ENCODE measurements around the gene SLC4A4. TPM values are rescaled to one million over a fixed set of nuclear protein-coding genes. Genes with fewer than 3 reads are reported as not detected.

The SLC4A4 gene
- polyA plus RNA-seq, 1 of the 3 experiments (the other 2 are of a cell fraction): not detected

GRCh38 chr4:71356924-71357663 is 18.3 kb downstream of the SLC4A4 start:
- Histone ChIP-seq H3K27ac (ENCODE audit: low read depth in 2 of 2, low read length in 1 of 2) (no peak overlapping the region), H3K9me2 (no peaks in the 10 kb centered on the region), H3K4me2 (no peak overlapping the region), H4K20me1 (ENCODE audit: insufficient read depth) (no peaks in the 10 kb centered on the region), H3K4me1 (ENCODE audit: control insufficient read depth in 1 of 2, insufficient read depth in 2 of 2, low read depth in 1 of 2, low read length in 1 of 2) (no peaks in the 10 kb centered on the region), H3K36me3 (replicated peaks in 1 of 2; ENCODE audit: control insufficient read depth in 1 of 2, insufficient read depth in 2 of 2, low read length in 1 of 2) (no peaks in the 10 kb centered on the region), H2AFZ (ENCODE audit: low read depth) (no peak overlapping the region), H3K9ac (no peak overlapping the region), H3K79me2 (ENCODE audit: insufficient read depth) (no peaks in the 10 kb centered on the region), H3K4me3 (ENCODE audit: low read depth in 2 of 2, low read length in 1 of 2) (no peak overlapping the region), H3K27me3 (ENCODE audit: insufficient read depth) (no peaks in the 10 kb centered on the region), H3F3A (replicated peaks; ENCODE audit: insufficient read depth) (no peaks in the 10 kb centered on the region), H3K9me3 (no peaks in the 10 kb centered on the region)
- POLR2A ChIA-PET: no interaction called here
- WGBS (ENCODE audit: low lambda C conversion rate): 22% methylated on average over 6 of the region's 6 CpGs
- CTCF ChIA-PET: no interaction called here
- DNase-seq: no peak
- TF ChIP-seq, protein P1, sequence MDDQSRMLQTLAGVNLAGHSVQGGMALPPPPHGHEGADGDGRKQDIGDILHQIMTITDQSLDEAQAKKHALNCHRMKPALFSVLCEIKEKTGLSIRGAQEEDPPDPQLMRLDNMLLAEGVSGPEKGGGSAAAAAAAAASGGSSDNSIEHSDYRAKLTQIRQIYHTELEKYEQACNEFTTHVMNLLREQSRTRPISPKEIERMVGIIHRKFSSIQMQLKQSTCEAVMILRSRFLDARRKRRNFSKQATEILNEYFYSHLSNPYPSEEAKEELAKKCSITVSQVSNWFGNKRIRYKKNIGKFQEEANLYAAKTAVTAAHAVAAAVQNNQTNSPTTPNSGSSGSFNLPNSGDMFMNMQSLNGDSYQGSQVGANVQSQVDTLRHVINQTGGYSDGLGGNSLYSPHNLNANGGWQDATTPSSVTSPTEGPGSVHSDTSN (IDR thresholded peaks at IDR 0.05): no peak
- TF ChIP-seq CHD2 (IDR thresholded peaks at IDR 0.05; ENCODE audit: low read length, partially characterized antibody): no peak
- TF ChIP-seq MEF2A (IDR thresholded peaks at IDR 0.05; ENCODE audit: borderline replicate concordance, low read depth): no peak
- TF ChIP-seq FOXJ3 (CRISPR knock-in tag; IDR thresholded peaks at IDR 0.05): no peak
- no peak for TF ChIP-seq SIN3A (IDR thresholded peaks at IDR 0.05; ENCODE audit: borderline replicate concordance, low read depth, low read length)
- no peak for TF ChIP-seq NFIC (IDR thresholded peaks at IDR 0.05; ENCODE audit: borderline replicate concordance)
- TF ChIP-seq, protein P2, sequence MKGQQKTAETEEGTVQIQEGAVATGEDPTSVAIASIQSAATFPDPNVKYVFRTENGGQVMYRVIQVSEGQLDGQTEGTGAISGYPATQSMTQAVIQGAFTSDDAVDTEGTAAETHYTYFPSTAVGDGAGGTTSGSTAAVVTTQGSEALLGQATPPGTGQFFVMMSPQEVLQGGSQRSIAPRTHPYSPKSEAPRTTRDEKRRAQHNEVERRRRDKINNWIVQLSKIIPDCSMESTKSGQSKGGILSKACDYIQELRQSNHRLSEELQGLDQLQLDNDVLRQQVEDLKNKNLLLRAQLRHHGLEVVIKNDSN (IDR thresholded peaks at IDR 0.05; ENCODE audit: borderline replicate concordance, low read depth): no peak
- no peak for TF ChIP-seq FOSL2 (IDR thresholded peaks at IDR 0.05; ENCODE audit: borderline replicate concordance, low read depth)
- no peak for TF ChIP-seq GABPA (IDR thresholded peaks at IDR 0.05; ENCODE audit: low read depth)
- TF ChIP-seq REST (IDR thresholded peaks at IDR 0.05; ENCODE audit: low read depth, low read length): no peak

DNA sequence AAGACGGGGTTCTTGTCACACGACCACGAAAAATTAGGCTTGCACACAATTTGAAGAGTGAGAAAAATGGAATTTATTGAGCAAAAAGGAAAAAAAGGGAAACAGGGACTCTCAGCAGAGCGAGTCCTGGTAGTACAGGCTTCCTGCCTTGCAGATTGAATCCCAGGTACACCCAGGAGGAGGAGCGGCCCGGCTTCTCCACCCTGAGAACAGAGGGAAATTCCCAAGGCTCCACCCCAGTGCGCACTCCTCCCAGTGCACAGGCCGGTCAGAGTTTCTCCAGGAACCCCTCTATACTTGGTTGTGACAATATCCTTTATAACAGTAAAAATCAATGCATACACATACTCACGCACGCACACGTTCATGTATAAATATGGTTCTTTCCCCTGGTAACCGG is 22.0 kb downstream of the SLC4A4 start:
- WGBS (ENCODE audit: low lambda C conversion rate): 22% methylated on average over 12 of the region's 12 CpGs
- no peak for DNase-seq
- Histone ChIP-seq H3K9ac (no peak overlapping the region), H4K20me1 (ENCODE audit: insufficient read depth) (no peaks in the 10 kb centered on the region), H3K9me2 (no peaks in the 10 kb centered on the region), H2AFZ (ENCODE audit: low read depth) (no peak overlapping the region), H3K27me3 (ENCODE audit: insufficient read depth) (no peaks in the 10 kb centered on the region), H3K36me3 (replicated peaks in 1 of 2; ENCODE audit: control insufficient read depth in 1 of 2, insufficient read depth in 2 of 2, low read length in 1 of 2) (no peaks in the 10 kb centered on the region), H3K27ac (ENCODE audit: low read depth in 2 of 2, low read length in 1 of 2) (no peak overlapping the region), H3K4me2 (no peak overlapping the region), H3F3A (replicated peaks; ENCODE audit: insufficient read depth) (no peaks in the 10 kb centered on the region), H3K9me3 (no peaks in the 10 kb centered on the region), H3K79me2 (ENCODE audit: insufficient read depth) (no peaks in the 10 kb centered on the region), H3K4me1 (ENCODE audit: control insufficient read depth in 1 of 2, insufficient read depth in 2 of 2, low read depth in 1 of 2, low read length in 1 of 2) (no peaks in the 10 kb centered on the region), H3K4me3 (ENCODE audit: low read depth in 2 of 2, low read length in 1 of 2) (no peak overlapping the region)
- POLR2A ChIA-PET: no interaction called here
- CTCF ChIA-PET: interaction anchor here (0.6 kb wide), 1 partner anchor 16 kb away, joined by 3 read pairs; no protein-coding TSS in a partner anchor
- TF ChIP-seq CTCF (IDR thresholded peaks at IDR 0.05): no peak
- TF ChIP-seq FOSL2 (IDR thresholded peaks at IDR 0.05; ENCODE audit: borderline replicate concordance, low read depth): no peak
- TF ChIP-seq SIN3A (IDR thresholded peaks at IDR 0.05; ENCODE audit: borderline replicate concordance, low read depth, low read length): no peak
- TF ChIP-seq RXRA (IDR thresholded peaks at IDR 0.05; ENCODE audit: borderline replicate concordance, low read depth): no peak
- no peak for TF ChIP-seq GABPA (IDR thresholded peaks at IDR 0.05; ENCODE audit: low read depth)
- TF ChIP-seq ELF1 (IDR thresholded peaks at IDR 0.05): no peak
